GM12873 (cell line): ENCODE data around the gene SLC12A8.

Experiments
- CTCF ChIP-seq: IDR thresholded peaks from 2 replicates; pipeline ENCODE4 v1.5.1; 2012; ENCODE audit warnings: low read depth, mild to moderate bottlenecking, moderate library complexity, low read length, control low read depth; ENCODE audit not compliant: insufficient read depth; ENCODE audit errors: missing control alignments

The SLC12A8 gene

GRCh38 chr3:125147491-125147820 lies 65.1 kb downstream of the SLC12A8 start:
- TF ChIP-seq CTCF: no peak

GRCh38 chr3:125146626-125147490 lies 65.7 kb downstream of the SLC12A8 start:
- TF ChIP-seq CTCF: no peak

GRCh38 chr3:125145751-125146475 lies 66.6 kb downstream of the SLC12A8 start:
- no peak for TF ChIP-seq CTCF

GRCh38 chr3:125144653-125145314 lies 67.8 kb downstream of the SLC12A8 start:
- no peak for TF ChIP-seq CTCF

- TF ChIP-seq CTCF: no peak
Measured at GRCh38 chr3:125143982-125144652, 68.4 kb downstream of the SLC12A8 start.

GRCh38 chr3:125143538-125143937 lies 69.0 kb downstream of the SLC12A8 start:
- TF ChIP-seq CTCF: no peak
